OCI-LY1 (cell line): ENCODE results near the gene ZGRF1.

Source experiments
- H2AFZ ChIP-seq: fragments of 200-600 bp; sonication (generic), shearing (Covaris generic); 2 replicates; pipeline ENCODE4 v1.6.0; 2014; ENCODE audit warnings: antibody characterized with exemption, mild to moderate bottlenecking, low read length
- H3F3A ChIP-seq: fragments of 200-600 bp; sonication (generic), shearing (Covaris generic); 2 replicates; pipeline ENCODE4 v1.6.0; 2014; ENCODE audit warnings: mild to moderate bottlenecking, antibody characterized with exemption, low read length, moderate library complexity; ENCODE audit not compliant: insufficient read depth
- H3K27ac ChIP-seq: fragments of 200-600 bp; sonication (generic); 2 replicates; pipeline ENCODE4 v1.5.1; 2014; ENCODE audit warnings: low read length, mixed run types, mild to moderate bottlenecking, low read depth; ENCODE audit not compliant: poor library complexity, severe bottlenecking
- H3K27me3 ChIP-seq: fragments of 200-600 bp; sonication (generic); 2 replicates; pipeline ENCODE4 v1.6.0; 2014; ENCODE audit warnings: antibody characterized with exemption, mild to moderate bottlenecking, low read length, moderate library complexity; ENCODE audit not compliant: insufficient read depth
- H3K36me3 ChIP-seq: fragments of 200-600 bp; sonication (generic); 2 replicates; pipeline ENCODE4 v1.6.1; 2014; ENCODE audit warnings: mild to moderate bottlenecking, antibody characterized with exemption, low read length, moderate library complexity, mixed read lengths; ENCODE audit not compliant: insufficient read depth
- H3K4me1 ChIP-seq: fragments of 200-600 bp; sonication (generic); 2 replicates; pipeline ENCODE4 v1.5.1; 2014; ENCODE audit warnings: mild to moderate bottlenecking, low read length, moderate library complexity; ENCODE audit not compliant: insufficient read depth, severe bottlenecking
- H3K4me2 ChIP-seq: fragments of 200-600 bp; sonication (generic), shearing (Covaris generic); 2 replicates; pipeline ENCODE4 v1.6.1; 2014; ENCODE audit warnings: low read length
- H3K4me3 ChIP-seq: fragments of 200-600 bp; sonication (generic); 2 replicates; pipeline ENCODE4 v1.5.1; 2014; ENCODE audit warnings: low read length, low read depth, mild to moderate bottlenecking, mixed read lengths; ENCODE audit not compliant: poor library complexity, severe bottlenecking
- H3K79me2 ChIP-seq: fragments of 200-600 bp; shearing (Covaris generic); 2 replicates; pipeline ENCODE4 v1.6.1; 2016; ENCODE audit warnings: mixed run types, low read length, mixed read lengths; ENCODE audit not compliant: insufficient read depth
- H3K9ac ChIP-seq: fragments of 200-600 bp; sonication (generic), shearing (Covaris generic); 2 replicates; pipeline ENCODE4 v1.6.1; 2014; ENCODE audit warnings: mild to moderate bottlenecking, low read length, mixed read lengths
- H3K9me2 ChIP-seq: fragments of 200-600 bp; sonication (generic), shearing (Covaris generic); 2 replicates; pipeline ENCODE4 v1.6.1; 2014; ENCODE audit warnings: low read depth, mild to moderate bottlenecking, low read length, mixed read lengths
- H3K9me3 ChIP-seq: fragments of 200-600 bp; shearing (Covaris generic); 2 replicates; pipeline ENCODE4 v1.6.1; 2014; ENCODE audit warnings: low read length, mixed read lengths
- H4K20me1 ChIP-seq: fragments of 200-600 bp; sonication (generic), shearing (Covaris generic); 2 replicates; pipeline ENCODE4 v1.6.0; 2016; ENCODE audit warnings: mild to moderate bottlenecking, low read length; ENCODE audit not compliant: insufficient read depth
- CTCF ChIP-seq: fragments of 200-600 bp; sonication (generic), shearing (Covaris generic); IDR thresholded peaks from 2 replicates; pipeline ENCODE4 v1.5.1; 2017; ENCODE audit warnings: mild to moderate bottlenecking, antibody characterized with exemption, low read length, moderate library complexity, mixed read lengths
- EZH2 ChIP-seq: fragments of 200-600 bp; sonication (generic), shearing (Covaris generic); IDR thresholded peaks from 2 replicates; pipeline ENCODE4 v1.8.0; 2017; ENCODE audit warnings: borderline replicate concordance, mixed run types, mild to moderate bottlenecking, antibody characterized with exemption, low read length, moderate library complexity, mixed read lengths

ZGRF1 gene

GRCh38 chr4:112642526-112642925, 5.8 kb upstream of the ZGRF1 start:
- Histone ChIP-seq H3K9ac (no peak overlapping the region), H3K79me2 (peaks cover 19% of the 10 kb centered on the region), H3K4me1 (peaks cover 12% of the 10 kb centered on the region), H3K27ac (no peak overlapping the region), H3K4me2 (no peak overlapping the region), H3K4me3 (no peak overlapping the region), H3K27me3 (no peaks in the 10 kb centered on the region), H4K20me1 (no peaks in the 10 kb centered on the region), H3K9me3 (no peaks in the 10 kb centered on the region), H3F3A (no peaks in the 10 kb centered on the region), H3K9me2 (no peaks in the 10 kb centered on the region), H2AFZ (no peak overlapping the region), H3K36me3 (peaks cover 34% of the 10 kb centered on the region)
- no peak for TF ChIP-seq EZH2
- no peak for TF ChIP-seq CTCF

DNA sequence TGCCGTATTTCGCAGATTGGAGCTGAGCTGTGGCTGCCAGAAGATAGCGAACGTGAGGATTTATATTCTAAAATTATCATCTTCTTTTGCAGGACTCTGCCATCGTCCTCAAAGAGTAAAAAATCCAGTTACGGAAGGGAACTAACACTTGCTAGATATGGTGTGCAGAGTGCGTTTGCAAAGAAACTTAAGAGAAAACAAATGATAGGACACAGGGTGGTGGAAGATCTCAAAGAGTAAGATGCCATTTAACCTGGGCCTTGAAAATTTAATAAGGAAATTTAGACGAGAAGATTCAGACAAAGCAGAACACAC, 800 bp upstream of the ZGRF1 start:
- Histone ChIP-seq H3K9me2 (no peaks in the 10 kb centered on the region), H3K9me3 (no peaks in the 10 kb centered on the region), H3K27me3 (no peaks in the 10 kb centered on the region), H3K9ac (peak overlapping the region; percentile 91), H3K27ac (peak overlapping the region; percentile 88), H3K4me2 (peak overlapping the region; percentile 78), H3K36me3 (peaks cover 12% of the 10 kb centered on the region; the same call in 1 of the 2 replicates), H3K4me1 (peaks cover 46% of the 10 kb centered on the region), H3K79me2 (peaks cover 39% of the 10 kb centered on the region), H3F3A (no peaks in the 10 kb centered on the region), H4K20me1 (no peaks in the 10 kb centered on the region), H3K4me3 (peak overlapping the region; percentile 86), H2AFZ (no peak overlapping the region; the same call in 1 of the 2 replicates)
- TF ChIP-seq EZH2 (no peak), CTCF (no peak)

DNA sequence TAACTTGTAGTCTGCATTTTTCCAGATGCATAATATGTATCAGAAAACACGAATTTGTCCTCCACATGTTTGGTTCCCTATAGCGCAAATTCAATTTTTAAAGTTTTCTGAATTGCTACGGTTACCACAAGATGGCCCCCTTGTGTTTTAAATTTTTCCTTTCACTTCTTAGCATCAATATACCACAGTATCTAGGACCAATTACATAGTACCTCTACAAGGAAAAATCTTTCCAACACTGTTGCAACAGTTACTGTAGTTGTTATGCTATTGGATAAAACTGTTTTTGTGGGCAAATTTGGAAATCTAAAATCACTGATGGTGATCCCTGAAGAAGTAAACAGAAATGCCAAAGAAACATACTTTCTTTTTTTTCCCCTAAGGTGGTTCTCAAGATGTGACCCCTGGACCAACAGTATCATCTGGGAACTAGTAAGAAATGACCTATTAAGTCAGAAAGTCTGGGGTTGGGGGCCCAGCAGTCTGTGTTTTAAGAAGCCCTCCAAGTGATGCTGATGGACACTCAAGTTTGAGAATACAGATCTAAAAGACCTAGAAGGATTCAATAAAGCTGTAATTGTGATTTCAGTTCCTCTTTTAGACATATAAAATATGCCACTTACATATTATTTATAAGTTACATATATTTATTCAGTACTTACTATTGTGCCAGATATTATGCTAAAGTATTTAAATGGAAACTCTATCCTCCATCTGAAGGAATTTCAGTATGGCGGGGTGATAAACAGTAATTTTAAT, 3.1 kb downstream of the ZGRF1 start:
- Histone ChIP-seq H3K79me2 (peaks cover 31% of the 10 kb centered on the region), H3F3A (no peaks in the 10 kb centered on the region)

More for the DNA sequence above, 3.1 kb downstream of the ZGRF1 start:
- Histone ChIP-seq H3K9me2 (no peaks in the 10 kb centered on the region), H3K4me3 (peak overlapping the region; percentile 29), H3K4me2 (peak overlapping the region; percentile 78), H4K20me1 (no peaks in the 10 kb centered on the region), H2AFZ (no peak overlapping the region), H3K27me3 (no peaks in the 10 kb centered on the region), H3K4me1 (peaks cover 44% of the 10 kb centered on the region), H3K27ac (peak overlapping the region; percentile 71), H3K36me3 (peaks cover 27% of the 10 kb centered on the region), H3K9me3 (no peaks in the 10 kb centered on the region), H3K9ac (peak overlapping the region; percentile 18; the same call in 1 of the 2 replicates)
- TF ChIP-seq EZH2 = no peak
- peak; percentile 71 for TF ChIP-seq CTCF
